Right renal cortex interstitium (tissue), 3 donors: ENCODE data around the gene SMG1. TPM values are rescaled to one million over a fixed set of nuclear protein-coding genes. Genes with fewer than 3 reads are reported as not detected.
"Not testable (repeated sequence)": the region's sequence is repeated elsewhere in the genome, so short reads cannot be mapped to it uniquely, and the experiment has no call there.

Experiments used
- DNase-seq, 3 donors: peaks; one replicate each; pipeline ENCODE4 v3.0.0-alpha.2; 2013; ENCODE audit warnings: low read depth in 3 of 3, low spot score in 2 of 3
- polyA plus RNA-seq, 3 donors: library from polyadenylated mRNA; unstranded; fragments of 120-200 nt; gene quantifications; one replicate each; pipeline ENCODE4 v1.2.1, GENCODE V29; 2013; ENCODE audit not compliant: insufficient read length in 3 of 3

Gene SMG1
- polyA plus RNA-seq, 3 donors: 48.5 to 53.7 (median 53.0) TPM

DNA sequence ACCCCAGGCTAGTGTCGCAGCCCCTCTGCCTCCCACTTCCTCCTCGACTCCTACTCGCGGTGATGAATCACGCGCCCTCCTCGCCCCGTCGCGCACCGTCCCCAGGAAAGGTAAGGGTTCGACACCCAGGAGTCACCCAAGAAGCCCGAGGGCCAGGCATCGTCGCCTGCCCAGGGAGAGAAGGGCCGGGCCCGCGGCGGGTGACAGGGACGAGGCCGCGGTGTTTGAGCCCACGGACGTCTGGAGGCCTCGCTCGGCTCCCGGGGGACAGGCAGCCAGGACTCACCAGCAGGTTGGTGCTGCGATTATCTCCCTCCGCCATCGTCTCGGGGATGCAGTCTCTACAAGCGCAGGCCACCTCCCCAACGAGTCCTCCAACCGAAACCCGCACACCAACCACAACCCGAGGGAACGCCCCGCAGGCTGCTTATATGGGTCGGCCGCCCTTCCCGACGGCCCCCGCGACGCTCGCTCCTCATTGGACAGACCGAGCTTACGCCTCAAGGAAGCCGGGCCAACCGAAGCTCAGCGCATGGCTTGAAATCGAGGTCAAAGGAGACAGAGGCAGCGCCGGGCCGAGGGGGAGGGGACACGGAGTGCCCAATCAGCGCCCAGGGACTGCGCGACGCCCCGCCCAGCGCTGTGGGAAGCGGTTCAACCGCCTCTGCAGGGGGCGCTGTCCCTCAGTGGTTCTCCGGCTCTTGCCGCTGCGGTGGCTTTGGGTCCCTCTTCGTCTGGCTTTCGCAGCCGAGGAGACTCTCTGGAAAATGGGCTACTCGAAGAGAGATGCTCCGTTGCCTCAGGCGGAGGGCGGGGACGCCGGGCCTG, 124.8 kb downstream of the SMG1 start, which contains the start of gene ARL6IP1:
ARL6IP1 (minus strand) TSS at position 405 of the 828 bp plus-strand sequence; CDS start at position 322, 83 bp downstream.
- peak; percentile 95 to 96 (median 96) for DNase-seq

- no peak for DNase-seq
These were observed 125.4 kb downstream of the SMG1 start for GRCh38 chr16:18800775-18801144.

DNA sequence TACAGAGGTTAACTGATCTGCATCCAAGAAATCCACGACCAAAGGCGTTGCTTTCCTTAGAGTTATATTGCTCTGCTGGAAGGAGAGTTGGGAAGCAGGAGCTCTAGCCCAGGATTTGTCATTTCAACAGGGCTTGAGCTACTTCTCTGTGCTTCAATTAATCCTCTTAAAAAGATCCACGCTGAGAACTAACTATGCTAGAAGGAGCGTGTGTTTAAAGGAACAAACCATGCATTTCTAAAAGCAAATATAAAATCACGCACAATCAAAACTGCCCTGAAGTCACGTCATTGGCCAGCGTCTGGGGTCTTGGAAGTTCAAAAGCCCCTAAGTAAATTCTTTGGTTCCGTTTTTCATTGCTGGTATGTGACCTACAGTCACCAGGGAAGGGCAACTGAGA, 125.9 kb downstream of the SMG1 start:
- DNase-seq: no peak

- DNase-seq: no peak
These were observed 126.7 kb downstream of the SMG1 start for GRCh38 chr16:18799500-18799899.

DNA sequence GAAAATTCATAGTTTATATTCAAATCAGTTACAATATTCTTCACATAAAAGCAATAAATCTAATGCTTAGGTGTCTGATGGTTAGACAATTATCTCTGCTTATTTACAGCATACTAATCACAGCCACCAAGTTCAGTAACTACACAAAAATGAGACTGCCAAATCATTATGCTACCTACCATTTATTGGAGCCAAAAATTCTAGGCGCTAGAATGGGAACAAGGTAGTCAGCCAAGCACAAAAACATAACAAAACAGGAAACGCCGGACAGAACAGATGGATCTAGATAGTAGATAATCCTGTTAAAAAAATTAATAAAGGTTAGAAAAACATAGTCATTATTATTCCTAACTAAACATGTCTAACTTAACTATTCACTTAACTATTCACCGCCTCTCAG, 128.5 kb downstream of the SMG1 start:
- DNase-seq: no peak

DNA sequence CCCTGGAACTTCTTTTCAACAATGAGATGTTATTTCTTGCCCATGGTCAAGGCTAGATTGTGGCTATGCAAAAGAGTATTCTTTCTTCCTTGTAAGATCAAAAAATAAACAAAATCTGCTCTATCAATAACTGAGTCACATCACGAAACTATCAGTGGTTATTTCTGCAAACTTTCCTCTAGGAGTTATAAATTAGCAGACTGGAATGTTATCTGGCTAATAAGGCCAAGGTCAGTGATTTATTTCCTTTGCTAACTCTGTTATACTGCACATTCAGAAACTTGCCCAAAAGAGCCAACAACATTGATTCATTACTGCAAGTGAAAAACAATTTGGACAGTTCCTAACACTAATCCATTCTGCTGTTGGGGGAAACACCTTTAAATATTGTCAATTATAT, 129.8 kb downstream of the SMG1 start:
- no peak for DNase-seq

- DNase-seq: no peak
These were observed 133.3 kb downstream of the SMG1 start for GRCh38 chr16:18792836-18793433.

DNA sequence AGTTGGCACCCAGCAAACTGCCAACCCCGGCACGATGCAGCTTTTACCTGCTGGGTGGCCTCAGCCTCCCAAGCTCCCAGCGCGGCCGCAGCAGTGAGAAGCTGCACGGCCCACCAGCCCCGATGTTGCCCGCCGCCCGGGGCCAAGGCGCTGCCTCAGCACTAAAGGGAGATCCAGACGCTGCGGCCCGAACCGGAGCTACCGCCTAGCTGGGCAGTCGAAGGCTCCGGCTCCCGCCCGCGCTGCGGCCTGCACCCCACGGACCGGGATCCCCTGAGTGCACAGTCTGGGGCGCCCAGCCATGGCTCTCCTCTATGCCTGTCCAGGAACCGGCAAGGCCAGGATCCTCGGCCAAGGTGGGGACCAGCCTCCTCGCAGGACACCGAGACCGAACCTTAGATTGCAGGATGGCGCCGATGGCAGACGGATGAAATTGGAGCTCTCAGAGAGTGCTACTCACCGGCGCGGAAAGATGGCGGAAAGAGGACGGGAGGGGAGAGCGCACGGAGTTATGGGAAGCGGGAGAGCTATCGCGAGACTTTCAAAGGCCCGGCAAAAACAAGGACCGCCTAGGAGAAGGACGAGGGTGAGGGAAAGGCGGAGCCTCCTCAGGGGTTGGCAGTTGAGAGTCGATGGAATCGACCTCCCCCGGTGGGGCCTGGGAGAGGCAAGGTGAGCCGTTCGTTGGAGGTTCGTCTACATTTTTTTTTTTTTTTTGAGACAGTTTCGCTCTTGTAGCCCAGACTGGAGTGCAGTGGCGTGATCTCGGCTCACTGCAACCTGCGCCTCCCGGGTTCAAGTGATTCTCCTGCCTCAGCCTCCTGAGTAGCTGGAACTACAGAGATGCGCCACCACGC, 136.1 kb downstream of the SMG1 start, which contains the start of gene RPS15A:
RPS15A (minus strand) TSS at position 485 of the 857 bp plus-strand sequence. CDS start 1,221 bp downstream, outside the sequence.
- peak; percentile 89 to 97 (median 95) for DNase-seq

- no peak for DNase-seq
These were observed 136.7 kb downstream of the SMG1 start for GRCh38 chr16:18789515-18789849.

DNA sequence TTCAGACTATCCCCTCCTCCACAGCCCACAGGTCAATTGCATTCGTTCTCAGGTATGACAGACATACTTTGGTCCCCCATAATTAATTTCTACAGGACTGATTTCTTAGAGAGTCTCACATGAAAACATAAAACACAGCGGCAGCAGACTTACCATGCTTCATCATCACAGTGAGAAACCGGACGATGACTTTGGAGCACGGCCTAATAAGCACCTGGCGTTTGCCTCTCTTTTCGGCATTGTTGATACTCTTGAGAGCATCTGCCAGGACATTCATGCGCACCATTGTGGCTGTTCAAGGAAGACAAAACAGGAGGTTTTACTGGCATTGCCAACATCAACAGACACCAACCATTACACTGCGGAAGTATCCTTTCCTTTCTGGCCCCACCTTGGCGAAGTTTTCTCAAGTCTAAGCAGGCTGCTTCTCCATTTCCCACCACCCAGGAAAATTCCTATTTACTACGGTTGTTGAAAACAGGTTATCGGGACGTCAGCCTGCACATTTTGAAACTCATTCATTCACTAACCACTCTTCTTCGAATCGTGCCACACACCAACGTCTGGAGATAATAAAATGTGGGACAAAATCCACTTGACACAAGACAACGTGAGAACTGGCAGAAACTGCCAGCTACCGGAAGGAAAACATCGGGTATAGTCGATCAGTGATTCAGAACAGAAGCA, 137.2 kb downstream of the SMG1 start:
- no peak for DNase-seq

GRCh38 chr16:18784917-18785623, 141.1 kb downstream of the SMG1 start:
- DNase-seq: no peak

GRCh38 chr16:18783430-18784341, 142.5 kb downstream of the SMG1 start:
- DNase-seq: no peak

DNA sequence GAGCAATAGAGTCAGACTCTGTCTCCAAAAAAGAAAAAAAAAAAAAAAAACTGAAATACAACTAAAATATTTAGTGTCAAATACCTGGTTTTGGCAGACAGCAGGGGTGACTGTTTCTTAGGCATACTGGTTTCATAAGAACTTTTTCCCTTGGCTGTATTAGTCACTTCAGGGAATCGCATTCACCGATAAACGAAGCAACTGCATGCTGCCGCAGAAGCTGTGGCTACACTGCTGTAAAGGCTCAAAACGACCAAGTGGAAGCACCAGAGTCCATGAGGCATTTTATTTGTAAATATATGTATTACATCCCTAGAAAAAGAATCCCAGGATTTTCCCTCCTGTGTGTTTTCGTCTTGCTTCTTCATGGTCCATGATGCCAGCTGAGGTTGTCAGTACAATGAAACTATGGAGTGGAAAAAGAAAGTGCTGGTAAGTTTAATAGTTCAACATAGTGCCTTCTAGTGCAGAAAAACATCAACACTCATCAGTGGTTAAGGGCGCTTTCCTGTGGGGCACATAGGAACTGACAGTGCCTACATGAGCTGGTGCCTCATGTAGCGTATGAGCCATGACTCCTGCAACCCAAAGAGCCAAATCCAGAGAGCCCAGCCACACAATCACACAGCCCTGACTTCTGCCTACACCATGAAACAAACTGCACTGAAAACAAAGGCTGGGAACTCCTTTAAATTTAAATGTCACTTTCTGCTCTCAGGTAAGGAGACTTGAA, 143.3 kb downstream of the SMG1 start:
- DNase-seq: no peak

DNA sequence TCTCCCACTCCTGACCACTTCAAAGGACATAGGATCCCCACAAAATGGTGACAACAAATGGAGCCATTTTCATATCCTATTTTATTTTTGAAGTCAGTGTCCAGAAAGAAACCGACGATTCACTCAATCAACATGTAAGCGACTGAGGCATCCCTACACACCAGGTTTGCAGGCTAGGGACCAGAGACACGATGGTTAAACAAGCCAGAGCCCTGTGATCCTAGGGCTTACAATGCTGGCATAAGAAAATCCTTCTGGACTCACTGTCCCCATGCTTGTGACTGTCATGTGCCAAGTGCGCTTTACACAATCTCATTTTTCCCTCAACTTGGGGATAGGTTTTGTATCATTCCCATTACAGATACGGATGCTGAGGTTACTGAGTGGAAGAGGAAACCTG, 145.0 kb downstream of the SMG1 start:
- not testable (repeated sequence) for DNase-seq

- not testable (repeated sequence) for DNase-seq
These were observed 145.7 kb downstream of the SMG1 start for GRCh38 chr16:18780460-18781026.

DNA sequence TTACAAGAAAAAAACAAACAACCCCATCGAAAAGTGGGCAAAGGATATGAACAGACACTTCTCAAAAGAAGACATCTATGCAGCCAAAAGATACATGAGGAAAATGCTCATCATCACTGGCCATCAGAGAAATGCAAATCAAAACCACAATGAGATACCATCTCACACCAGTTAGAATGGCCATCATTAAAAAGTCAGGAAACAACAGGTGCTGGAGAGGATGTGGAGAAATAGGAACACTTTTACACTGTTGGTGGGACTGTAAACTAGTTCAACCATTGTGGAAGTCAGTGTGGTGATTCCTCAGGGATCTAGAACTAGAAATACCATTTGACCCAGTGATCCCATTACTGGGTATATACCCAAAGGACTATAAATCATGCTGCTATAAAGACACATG, 148.5 kb downstream of the SMG1 start:
- DNase-seq: not testable (repeated sequence)

- DNase-seq: not testable (repeated sequence)
These were observed 149.9 kb downstream of the SMG1 start for GRCh38 chr16:18776334-18776733.

DNA sequence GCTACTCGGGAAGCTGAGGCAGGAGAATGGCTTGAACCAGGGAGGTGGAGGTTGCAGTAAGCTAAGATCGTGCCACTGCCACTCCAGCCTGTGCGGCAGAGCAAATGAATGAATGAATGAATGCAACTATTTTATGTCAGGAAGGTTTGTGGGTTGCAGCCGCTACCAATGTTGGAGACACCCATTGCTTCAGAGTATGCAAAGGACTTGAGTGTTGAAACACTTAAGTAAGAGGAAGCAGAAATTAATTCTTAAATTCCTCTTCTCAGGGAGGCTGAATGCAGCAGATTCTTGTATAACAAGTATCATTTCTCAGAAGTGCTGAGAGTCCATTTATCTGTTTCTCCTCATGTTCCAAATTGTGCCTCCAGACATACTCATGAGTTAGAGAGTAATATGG, 151.6 kb downstream of the SMG1 start:
- DNase-seq: not testable (repeated sequence)
